DMS153 treated with DMSO at 0.1 percent for 48 hours (cell line): ENCODE data around the gene KREMEN2.
"Not testable (repeated sequence)": the region's sequence is repeated elsewhere in the genome, so short reads cannot be mapped to it uniquely, and the experiment has no call there.

Experiments used
- DNase-seq: peaks from one replicate; lab custom pipeline; 2025; ENCODE audit not compliant: unreplicated experiment; lab: John Stamatoyannopoulos, UW

The KREMEN2 gene, protein sequence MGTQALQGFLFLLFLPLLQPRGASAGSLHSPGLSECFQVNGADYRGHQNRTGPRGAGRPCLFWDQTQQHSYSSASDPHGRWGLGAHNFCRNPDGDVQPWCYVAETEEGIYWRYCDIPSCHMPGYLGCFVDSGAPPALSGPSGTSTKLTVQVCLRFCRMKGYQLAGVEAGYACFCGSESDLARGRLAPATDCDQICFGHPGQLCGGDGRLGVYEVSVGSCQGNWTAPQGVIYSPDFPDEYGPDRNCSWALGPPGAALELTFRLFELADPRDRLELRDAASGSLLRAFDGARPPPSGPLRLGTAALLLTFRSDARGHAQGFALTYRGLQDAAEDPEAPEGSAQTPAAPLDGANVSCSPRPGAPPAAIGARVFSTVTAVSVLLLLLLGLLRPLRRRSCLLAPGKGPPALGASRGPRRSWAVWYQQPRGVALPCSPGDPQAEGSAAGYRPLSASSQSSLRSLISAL

GRCh38 chr16:2963723-2964474, at the start of gene KREMEN2:
KREMEN2 (plus strand) TSS chr16:2964275; CDS start chr16:2964521, 246 bp downstream.
- no peak for DNase-seq

- DNase-seq: no peak
These were observed 48.7 kb upstream of the KREMEN2 start for GRCh38 chr16:2915196-2915929.

- peak; percentile 41 for DNase-seq
These were observed 44.4 kb upstream of the KREMEN2 start for GRCh38 chr16:2919511-2920255.

GRCh38 chr16:2923481-2923880, 40.6 kb upstream of the KREMEN2 start:
- DNase-seq: no peak

DNA sequence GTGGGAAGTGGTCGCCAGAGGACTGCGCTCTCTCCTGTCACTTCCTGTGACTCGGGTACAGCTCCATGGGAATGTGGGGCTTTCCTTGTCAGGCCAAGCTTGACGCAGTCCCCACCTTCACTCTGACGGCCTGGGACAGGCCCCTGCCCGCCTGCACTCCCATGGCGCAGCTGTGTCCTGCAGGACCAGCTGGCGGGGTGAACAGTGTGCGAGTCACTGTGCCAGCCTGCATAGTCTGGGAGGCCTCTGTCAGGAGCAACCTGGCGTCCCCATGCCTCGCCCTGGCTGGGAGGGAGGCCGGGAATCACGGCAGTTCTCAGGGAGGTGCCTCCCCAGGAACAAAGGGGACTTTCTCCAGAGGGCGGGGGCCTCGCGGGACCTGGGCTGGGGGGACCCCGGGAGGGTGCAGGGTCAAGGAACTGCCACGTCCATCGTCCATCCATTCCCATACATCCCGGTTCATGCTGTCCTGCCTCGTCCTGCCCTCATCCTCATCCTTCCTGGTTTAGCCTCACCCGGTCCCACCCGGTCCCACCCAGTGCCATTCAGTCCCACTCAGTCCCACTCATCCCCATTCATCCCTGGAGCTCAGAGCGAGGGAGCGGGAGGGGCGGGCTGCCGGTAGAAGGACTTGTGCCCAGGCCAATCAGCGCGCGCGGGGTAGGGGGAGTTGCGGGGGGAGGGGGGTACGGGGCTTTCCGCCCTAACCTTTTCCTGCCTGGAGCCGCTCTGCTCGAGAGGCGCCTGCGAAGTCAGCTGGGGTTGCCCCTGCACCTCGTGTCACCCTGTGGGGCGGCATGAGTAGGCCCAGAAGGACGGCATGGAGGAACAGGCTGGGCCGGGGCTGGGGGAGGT, 38.9 kb upstream of the KREMEN2 start:
- no peak for DNase-seq

DNA sequence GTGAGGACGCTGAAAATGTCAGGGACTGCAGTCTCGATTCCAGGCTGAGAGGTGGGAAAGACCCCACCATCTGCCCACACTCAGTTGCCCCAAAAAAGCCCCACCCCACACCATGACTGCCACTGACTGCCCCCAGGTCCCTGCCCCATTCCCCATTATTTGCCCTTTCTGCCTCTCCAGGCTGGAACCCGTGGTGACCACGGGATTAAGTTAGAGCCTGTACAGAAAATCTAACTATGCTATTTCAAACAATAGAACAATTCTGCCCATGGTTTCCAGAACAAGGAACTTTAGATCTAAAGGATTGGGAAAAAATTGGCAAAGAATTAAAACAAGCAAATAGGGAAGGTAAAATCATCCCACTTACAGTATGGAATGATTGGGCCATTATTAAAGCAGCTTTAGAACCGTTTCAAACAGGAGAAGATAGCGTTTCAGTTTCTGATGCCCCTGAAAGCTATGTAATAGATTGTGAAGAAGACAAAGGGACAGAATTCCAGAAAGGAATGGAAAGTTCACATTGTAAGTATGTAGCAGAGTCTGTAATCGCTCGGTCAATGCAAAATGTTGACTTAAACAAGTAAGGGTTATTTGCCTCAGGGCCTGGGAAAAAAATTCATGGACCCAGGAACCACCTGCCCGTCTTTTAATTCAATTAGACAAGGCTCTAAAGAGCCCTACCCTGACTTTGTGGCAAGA, 38.0 kb upstream of the KREMEN2 start:
- DNase-seq: no peak

DNA sequence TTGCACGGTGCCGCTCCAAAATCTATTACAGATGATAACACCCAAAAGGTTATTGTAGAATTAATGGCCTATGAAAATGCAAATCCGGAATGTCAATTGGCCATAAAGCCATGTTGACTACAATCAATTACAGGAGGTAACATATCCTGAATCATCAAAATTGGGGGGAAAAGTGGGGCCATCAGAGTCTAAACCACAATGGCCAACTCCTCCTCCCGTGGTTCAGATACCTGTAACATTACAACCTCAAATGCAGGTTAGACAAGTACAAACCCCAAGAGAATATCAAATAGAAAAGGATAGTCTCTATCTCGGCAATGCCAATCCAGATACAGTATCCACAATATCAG, 37.5 kb upstream of the KREMEN2 start:
- no peak for DNase-seq

GRCh38 chr16:2927010-2927646, 36.9 kb upstream of the KREMEN2 start:
- DNase-seq: peak; percentile 86

DNA sequence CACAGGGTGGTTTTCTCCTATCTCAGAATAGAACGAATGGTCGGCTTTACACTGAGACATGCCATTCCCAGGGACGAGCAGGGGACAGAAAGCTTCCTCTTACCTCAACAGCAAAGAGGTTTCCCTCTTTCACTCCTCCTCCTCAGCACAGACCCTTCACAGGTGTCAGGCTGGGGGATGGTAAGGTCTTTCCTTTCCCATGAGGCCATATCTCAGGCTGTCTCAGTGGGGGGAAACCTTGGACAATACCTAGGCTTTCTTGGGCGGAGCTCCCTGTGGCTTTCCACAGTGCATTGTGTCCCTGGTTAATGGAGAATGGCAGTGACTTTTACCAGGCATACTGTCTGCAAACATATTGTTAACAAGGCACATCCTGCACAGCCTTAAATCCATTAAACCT, 35.9 kb upstream of the KREMEN2 start:
- DNase-seq: not testable (repeated sequence)

DNA sequence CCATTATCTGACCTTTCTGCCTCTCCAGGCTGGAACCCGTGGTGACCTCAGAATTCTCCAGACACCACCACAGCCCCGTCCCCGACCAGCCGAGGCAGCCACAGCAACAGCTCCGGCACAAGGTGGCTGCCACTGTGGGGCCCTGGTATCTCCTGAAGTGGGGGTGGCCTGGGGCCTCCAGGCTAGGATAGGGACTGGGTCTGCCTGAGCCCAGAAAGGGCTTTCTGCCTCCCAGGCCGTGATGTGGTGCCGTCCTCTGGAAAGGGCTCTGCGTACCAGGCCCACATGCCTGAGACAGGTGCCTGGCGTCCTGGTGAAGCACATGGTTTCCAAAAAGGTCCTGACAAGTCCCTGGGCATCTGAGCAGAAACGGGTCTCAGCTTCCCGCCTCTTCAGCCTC, 35.3 kb upstream of the KREMEN2 start:
- DNase-seq: no peak

DNA sequence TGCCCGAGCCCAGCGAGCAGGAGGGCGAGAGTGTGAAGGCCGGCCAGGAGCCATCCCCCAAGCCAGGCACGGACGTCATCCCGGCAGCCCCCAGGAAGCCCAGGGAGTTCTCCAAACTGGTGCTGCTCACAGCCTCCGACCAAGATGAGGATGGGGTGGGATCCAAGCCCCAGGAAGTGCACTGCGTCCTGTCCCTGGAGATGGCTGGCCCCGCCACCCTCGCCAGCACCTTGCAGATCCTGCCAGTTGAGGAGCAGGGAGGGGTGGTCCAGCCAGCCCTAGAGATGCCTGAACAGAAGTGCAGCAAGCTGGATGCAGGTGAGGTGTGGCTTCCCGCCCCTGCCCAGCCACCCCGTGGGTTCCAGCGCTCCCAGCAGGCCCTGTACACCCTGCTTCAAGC, 34.4 kb upstream of the KREMEN2 start:
- no peak for DNase-seq

- no peak for DNase-seq
These were observed 33.8 kb upstream of the KREMEN2 start for GRCh38 chr16:2930236-2930635.

- not testable (repeated sequence) for DNase-seq
These were observed 32.7 kb upstream of the KREMEN2 start for GRCh38 chr16:2931231-2931914.

- no peak for DNase-seq
These were observed 30.9 kb upstream of the KREMEN2 start for GRCh38 chr16:2933136-2933535.

- DNase-seq: no peak
These were observed 30.4 kb upstream of the KREMEN2 start for GRCh38 chr16:2933701-2934100.

DNA sequence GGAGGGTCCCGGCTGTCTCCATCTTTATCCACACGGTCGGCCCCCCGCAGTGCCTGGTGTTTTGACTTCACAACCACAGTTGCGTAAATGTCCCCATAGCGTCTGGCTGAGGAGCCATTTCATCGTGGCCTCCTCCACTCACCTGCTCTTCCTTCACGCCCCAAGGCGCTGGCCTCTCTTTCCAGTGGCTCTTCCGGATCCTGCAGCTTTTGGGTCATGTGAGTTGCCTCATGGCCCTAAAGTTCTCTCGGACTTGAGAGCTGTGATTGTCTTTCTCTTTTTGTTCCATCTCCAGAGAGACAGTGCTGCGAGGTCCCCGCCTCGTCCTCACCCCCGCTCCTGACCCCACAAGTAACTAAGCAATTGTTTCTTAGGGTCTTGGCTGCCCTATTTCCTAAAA, 29.6 kb upstream of the KREMEN2 start:
- no peak for DNase-seq

GRCh38 chr16:2936436-2937011, 27.6 kb upstream of the KREMEN2 start:
- no peak for DNase-seq

DNA sequence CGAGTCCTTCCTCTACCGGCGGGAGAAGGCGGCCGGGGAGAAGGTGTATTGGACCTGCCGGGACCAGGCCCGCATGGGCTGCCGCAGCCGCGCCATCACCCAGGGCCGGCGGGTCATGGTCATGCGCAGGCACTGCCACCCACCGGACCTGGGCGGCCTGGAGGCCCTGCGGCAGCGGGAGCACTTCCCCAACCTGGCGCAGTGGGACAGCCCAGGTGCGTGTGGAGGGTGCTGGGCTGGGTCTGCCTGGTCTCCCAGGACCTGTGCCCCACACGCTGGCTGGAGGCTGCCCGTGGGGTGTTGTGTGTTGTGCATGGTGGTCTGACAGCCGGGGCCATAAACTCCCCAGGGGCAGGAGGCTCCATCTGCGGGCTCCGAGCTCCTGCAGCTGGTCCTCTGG, 26.9 kb upstream of the KREMEN2 start:
- DNase-seq: no peak
